Neural progenitor cell (in vitro differentiated cells): ENCODE results near the gene GTPBP2.

Source experiments
- EZH2phosphoT487 ChIP-seq: fragments of 200-600 bp; sonication (generic); IDR thresholded peaks from 2 replicates; pipeline ENCODE4 v1.6.1; 2017; ENCODE audit warnings: antibody characterized with exemption
- TF ChIP-seq, protein P1 (sequence below): fragments of 200-600 bp; sonication (generic); IDR thresholded peaks from 2 replicates; pipeline ENCODE4 v1.5.1; 2017; ENCODE audit warnings: antibody characterized with exemption, mild to moderate bottlenecking

DNA sequence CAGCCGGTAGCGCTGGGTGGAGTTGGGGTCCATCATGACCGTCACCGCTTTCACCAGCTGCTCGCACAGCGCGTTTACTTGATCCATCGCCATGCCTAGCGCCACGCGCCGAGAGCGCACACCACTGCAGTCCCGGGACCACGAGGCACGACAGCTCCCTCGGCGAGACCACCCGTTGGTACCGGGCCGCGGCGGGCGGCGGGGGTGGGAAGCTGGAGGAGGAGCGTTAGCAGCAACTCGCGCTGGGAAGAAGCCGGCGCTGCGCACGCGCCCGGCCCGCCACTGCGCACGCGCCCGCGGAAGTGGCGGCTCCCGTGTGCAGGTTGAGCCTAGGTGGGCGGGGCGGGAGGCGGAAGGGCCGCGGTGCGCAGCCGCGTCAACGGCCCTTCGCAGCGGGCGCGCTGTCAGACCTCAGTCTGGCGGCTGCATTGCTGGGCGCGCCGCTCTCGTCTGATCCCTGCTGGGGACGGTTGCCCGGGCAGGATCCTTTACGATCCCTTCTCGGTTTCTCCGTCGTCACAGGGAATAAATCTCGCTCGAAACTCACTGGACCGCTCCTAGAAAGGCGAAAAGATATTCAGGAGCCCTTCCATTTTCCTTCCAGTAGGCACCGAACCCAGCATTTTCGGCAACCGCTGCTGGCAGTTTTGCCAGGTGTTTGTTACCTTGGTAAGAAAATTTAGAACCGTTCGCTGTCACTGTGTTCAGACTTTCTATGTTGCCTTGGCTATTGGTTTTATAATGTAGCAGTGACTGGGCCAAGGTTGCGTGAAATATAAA lies 53.1 kb downstream of the GTPBP2 start, which contains the start of the genes POLH and XPO5:
- TF ChIP-seq, protein P1, sequence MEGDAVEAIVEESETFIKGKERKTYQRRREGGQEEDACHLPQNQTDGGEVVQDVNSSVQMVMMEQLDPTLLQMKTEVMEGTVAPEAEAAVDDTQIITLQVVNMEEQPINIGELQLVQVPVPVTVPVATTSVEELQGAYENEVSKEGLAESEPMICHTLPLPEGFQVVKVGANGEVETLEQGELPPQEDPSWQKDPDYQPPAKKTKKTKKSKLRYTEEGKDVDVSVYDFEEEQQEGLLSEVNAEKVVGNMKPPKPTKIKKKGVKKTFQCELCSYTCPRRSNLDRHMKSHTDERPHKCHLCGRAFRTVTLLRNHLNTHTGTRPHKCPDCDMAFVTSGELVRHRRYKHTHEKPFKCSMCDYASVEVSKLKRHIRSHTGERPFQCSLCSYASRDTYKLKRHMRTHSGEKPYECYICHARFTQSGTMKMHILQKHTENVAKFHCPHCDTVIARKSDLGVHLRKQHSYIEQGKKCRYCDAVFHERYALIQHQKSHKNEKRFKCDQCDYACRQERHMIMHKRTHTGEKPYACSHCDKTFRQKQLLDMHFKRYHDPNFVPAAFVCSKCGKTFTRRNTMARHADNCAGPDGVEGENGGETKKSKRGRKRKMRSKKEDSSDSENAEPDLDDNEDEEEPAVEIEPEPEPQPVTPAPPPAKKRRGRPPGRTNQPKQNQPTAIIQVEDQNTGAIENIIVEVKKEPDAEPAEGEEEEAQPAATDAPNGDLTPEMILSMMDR = no peak
- no peak for TF ChIP-seq EZH2phosphoT487
